Measurements from ENCODE around the gene DKKL1.

DKKL1 gene

GRCh38 chr19:49422407-49423070, 58.9 kb downstream of the DKKL1 start:
- DNase-seq, result peak in 1 of 2 experiments; percentile 18

- DNase-seq, result no peak
Observed at GRCh38 chr19:49423071-49423984, 59.7 kb downstream of the DKKL1 start, which contains the start of gene PTH2. Gene PTH2, minus strand, starts transcription at chr19:49423441. Its CDS starts 102 bp downstream, at chr19:49423339.

DNA sequence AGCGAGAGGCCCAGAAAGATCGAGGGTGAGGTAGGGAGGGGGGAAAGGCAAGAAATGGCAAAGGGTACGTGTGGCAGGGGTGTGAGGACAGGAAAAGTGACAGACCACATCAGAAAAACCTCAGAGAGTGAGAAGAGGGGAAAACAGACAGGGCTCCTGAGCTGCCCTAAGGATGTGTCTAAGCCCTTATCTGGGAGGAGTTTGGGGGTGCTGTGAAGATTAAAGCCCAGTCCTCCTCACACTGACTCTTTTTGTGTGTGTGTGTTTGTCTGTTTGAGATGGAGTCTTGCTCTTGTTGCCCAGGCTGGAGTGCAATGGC, 60.3 kb downstream of the DKKL1 start:
- DNase-seq, result no peak

All from NCI-H2081 (cell line).